GM18520 (cell line): Measurements from ENCODE around the gene CYTH3.

Source experiments
- ATAC-seq: cut with Tn5 transposase; IDR thresholded peaks from one replicate; pipeline ENCODE4 v1.9.1; 2021; ENCODE audit not compliant: unreplicated experiment

The CYTH3 gene

GRCh38 chr7:6258440-6259182, 13.8 kb downstream of the CYTH3 start:
- ATAC-seq: no peak

GRCh38 chr7:6257675-6258074, 14.7 kb downstream of the CYTH3 start:
- no peak for ATAC-seq

GRCh38 chr7:6256677-6257535, 15.5 kb downstream of the CYTH3 start:
- ATAC-seq: peak; percentile 54

- ATAC-seq: no peak
Measured at GRCh38 chr7:6256109-6256483, 16.3 kb downstream of the CYTH3 start.

- ATAC-seq: no peak
Measured at GRCh38 chr7:6254866-6255265, 17.6 kb downstream of the CYTH3 start.

GRCh38 chr7:6252748-6253147, 19.7 kb downstream of the CYTH3 start:
- ATAC-seq: no peak

DNA sequence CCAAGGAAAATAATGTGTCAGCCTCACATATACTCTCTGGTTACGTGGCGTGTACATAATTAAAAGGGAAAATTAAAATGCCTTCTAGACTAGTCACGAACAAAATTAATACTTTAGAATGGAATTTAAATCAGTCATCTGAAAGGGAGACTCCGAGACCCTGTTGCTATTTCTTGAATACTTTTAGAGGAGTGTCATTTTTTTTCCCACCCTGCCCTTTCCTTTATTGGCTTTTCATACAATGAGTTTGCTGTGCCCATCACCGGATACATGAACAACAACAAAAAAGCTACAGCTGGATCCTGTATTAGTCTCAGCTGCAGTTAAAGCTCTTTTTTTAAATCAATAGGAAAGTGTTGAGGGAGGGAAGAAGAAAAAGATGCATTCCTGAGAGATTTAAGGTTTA, 20.1 kb downstream of the CYTH3 start:
- ATAC-seq: no peak

GRCh38 chr7:6251653-6252052, 20.8 kb downstream of the CYTH3 start:
- no peak for ATAC-seq

DNA sequence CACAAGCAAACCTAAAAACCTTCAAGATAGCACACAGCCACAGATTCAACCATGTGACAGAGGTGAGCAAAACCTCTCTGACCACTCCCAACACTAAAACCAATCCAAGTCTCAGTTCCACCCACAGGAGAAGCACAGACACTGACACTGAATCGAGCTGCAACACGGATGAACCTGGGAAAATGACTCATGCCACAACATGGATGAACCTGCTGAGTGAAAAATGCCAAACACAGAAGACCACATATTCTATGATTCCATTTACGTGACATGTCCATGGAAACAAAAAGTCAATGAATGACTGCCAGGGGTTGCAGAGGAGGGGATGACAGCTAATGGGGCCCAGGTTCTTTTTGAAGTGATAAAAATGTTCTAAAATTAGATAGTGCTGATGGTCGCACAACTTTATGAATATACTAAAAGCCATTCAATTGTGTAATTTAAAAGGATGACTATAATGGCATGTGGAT, 22.0 kb downstream of the CYTH3 start:
- ATAC-seq: no peak

- no peak for ATAC-seq
Measured at GRCh38 chr7:6249043-6249442, 23.4 kb downstream of the CYTH3 start.

DNA sequence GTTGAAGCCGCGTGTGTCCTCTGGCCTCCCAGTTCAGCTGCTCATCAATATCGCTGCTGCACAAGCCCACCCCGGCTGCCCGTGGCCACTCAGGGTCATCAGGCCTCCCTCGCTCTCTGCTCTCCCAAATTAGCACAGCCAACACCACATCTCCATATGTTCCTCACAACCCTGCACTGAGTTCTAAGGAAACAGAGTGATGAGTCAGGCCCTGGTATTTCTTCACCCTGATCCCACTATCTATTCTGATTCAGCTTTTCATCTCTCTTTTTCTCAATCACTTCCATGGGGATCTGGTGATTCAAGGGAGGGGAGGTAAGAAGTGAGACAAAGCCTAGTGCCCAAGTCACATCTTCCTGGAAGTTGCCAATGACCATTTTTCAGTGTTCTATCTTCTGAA, 23.8 kb downstream of the CYTH3 start:
- no peak for ATAC-seq

- no peak for ATAC-seq
Measured at GRCh38 chr7:6246251-6246917, 26.0 kb downstream of the CYTH3 start.

DNA sequence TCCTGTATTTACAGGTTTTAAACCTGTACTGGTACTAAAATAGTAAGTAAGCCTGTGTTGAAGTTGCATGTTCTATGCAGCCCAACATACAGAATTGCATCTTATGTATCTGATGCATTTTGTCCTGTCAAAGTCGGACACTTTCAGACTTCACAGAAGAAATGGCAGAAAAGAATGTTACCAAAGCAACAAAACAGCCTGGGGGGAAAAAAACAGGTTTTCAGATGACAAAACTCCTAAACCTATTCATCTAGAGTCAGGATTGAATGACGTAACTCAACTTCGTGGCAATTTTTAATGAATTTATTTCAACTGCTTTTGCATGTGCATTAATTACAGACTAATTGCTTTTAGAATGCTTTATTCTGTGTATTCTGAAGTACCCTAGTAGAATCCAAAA, 28.4 kb downstream of the CYTH3 start:
- ATAC-seq: no peak

DNA sequence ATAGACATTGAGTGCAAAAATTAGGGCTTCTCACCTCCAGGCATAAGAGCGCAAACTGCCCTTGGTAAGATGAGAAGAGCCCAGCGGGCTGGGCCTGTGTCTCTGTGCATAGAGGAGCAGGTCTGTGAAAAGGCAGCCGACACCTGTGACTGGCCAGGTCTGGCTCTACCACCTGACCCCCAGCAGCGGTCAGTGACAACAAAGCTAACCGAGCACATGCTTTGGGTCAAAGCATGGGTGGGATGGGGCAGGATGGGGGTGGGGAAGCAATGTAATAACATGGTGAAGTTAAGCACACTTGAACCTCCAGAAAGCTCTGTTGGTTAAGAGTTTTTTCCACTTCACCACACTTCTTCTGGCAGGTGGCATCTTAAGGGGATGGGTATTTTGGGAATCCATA, 29.3 kb downstream of the CYTH3 start:
- no peak for ATAC-seq

- ATAC-seq: no peak
Measured at GRCh38 chr7:6242561-6242960, 29.9 kb downstream of the CYTH3 start.

GRCh38 chr7:6241607-6241973, 30.8 kb downstream of the CYTH3 start:
- no peak for ATAC-seq

DNA sequence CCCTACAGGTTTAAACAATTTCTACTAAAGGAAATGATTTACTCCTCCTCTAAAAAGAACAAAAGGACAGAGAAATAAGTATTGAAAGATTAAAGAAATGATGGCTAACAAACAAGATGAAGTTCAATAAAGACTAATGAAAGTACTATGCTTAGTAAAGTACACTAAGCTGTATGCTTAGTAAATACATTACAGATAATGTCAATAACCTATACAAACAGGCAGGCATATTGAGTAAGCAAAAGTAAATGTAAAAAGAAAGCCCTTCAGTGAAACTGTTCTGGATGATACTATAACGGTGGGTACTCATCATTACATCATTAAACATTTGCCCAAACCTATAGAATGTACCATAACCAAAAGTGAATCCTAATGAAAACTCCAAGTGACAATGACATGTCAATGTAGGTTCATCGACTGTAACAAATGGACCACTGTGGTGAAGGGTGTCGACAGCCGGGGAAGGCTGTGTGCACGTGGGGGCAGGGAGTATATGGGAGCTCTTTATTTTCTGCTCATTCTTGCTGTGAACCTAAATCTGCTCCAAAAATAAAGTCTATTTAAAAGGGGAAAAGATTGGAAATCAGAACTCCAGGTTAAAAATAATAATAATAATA, 34.0 kb downstream of the CYTH3 start:
- ATAC-seq: no peak

DNA sequence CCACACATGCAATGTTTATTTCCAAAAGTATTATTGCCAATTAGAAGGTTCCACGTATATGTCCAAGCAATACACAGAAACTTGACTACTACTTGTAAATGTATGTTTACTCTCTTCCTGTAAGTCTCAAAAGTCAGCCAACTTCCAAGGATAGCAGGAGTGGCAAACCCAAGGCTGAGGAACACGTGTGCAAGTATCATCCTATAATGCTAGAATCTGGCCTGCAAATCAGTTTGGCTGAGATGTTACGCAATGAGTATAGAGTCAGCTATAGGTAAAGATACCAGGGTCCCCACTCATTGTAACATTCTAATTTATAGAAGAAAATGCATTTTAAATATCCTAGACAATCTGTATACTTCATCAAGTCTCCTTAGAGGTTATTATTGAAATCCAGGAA, 34.7 kb downstream of the CYTH3 start:
- ATAC-seq: no peak

- ATAC-seq: no peak
Measured at GRCh38 chr7:6237011-6237410, 35.4 kb downstream of the CYTH3 start.

GRCh38 chr7:6235029-6235871, 37.2 kb downstream of the CYTH3 start:
- ATAC-seq: no peak
